Prostate gland (tissue), 2 donors: ENCODE measurements around the gene CSRNP3. TPM values are rescaled to one million over a fixed set of nuclear protein-coding genes. Genes with fewer than 3 reads are reported as not detected.

Experiments used
- DNase-seq: peaks from one replicate; pipeline ENCODE4 v3.0.0-alpha.2; 2019; ENCODE audit warnings: low spot score
- H3K27ac ChIP-seq, 2 donors: fragments of 200-600 bp; sonication (generic); 2 replicates each; pipeline ENCODE4 v1.5.1; 2017 to 2019
- H3K27me3 ChIP-seq: fragments of 200-600 bp; sonication (generic); replicated peaks from 2 replicates; pipeline ENCODE4 v1.5.1; 2019; ENCODE audit not compliant: insufficient read depth
- H3K36me3 ChIP-seq, 2 donors: fragments of 200-600 bp; sonication (generic); 1 replicate in 1 of 2; 2 replicates in 1 of 2; pipeline versions ENCODE4 v1.5.1 to v1.8.1; 2017 to 2019
- H3K4me1 ChIP-seq: fragments of 200-600 bp; sonication (generic); replicated peaks from 2 replicates; pipeline ENCODE4 v1.5.1; 2019
- H3K4me3 ChIP-seq, 2 donors: fragments of 200-600 bp; sonication (generic); 2 replicates each; pipeline ENCODE4 v1.5.1; 2017 to 2019
- H3K9me3 ChIP-seq: fragments of 200-600 bp; sonication (generic); 2 replicates; pipeline ENCODE4 v1.5.1; 2017
- CTCF ChIP-seq, 4 experiments: fragments of 200-600 bp in 2 of 4; fragments of 450-650 bp in 2 of 4; sonication (generic) in 2 of 4; IDR thresholded peaks; 1 replicate in 3 of 4; 2 replicates in 1 of 4; pipeline ENCODE4 v1.5.1; 2016 to 2019; ENCODE audit warnings: antibody characterized with exemption in 4 of 4, mild to moderate bottlenecking in 2 of 4, moderate library complexity in 2 of 4
- POLR2A ChIP-seq: fragments of 450-650 bp; IDR thresholded peaks from one replicate; pipeline ENCODE4 v1.6.1; 2016; ENCODE audit warnings: antibody characterized with exemption, mild to moderate bottlenecking
- POLR2AphosphoS5 ChIP-seq: sonication (generic); formaldehyde crosslinking; IDR thresholded peaks from one replicate; pipeline ENCODE4 v1.6.1; 2017; ENCODE audit warnings: antibody characterized with exemption
- WGBS: methylation state at CpG from one replicate; pipeline ENCODE4 v1.1.5; 2018; 5-methylcytosine and 5-hydroxymethylcytosine counted together
- intact Hi-C: fragments of 100-400 bp; cut with DNase I; formaldehyde crosslinking; loops from one replicate; pipeline ENCODE4 v1.14.2; 2022
- total RNA-seq, 2 donors: library from RNA; depleted of rRNA; stranded (reverse); fragments of >200 nt; gene quantifications; one replicate each; pipeline ENCODE4 v1.1.0, GENCODE V29; 2016

The CSRNP3 gene
- total RNA-seq, 2 donors from 2014 or later: 3.3 to 4.0 TPM

- intact Hi-C loops: no loop called here
These were observed 28.3 kb downstream of the CSRNP3 start for GRCh38 chr2:165497659-165498317.

GRCh38 chr2:165499131-165499530 lies 29.6 kb downstream of the CSRNP3 start:
- H3K9me3 ChIP-seq: no peaks in the 10 kb centered on the region
- no peak for DNase-seq
- no peaks in the 10 kb centered on the region for H3K36me3 ChIP-seq
- no peaks in the 10 kb centered on the region for H3K27me3 ChIP-seq
- intact Hi-C loops: no loop called here
- no peak for TF ChIP-seq POLR2A
- no peak for TF ChIP-seq POLR2AphosphoS5
- TF ChIP-seq CTCF (IDR thresholded peaks at IDR 0.05): no peak
- 92% methylated on average over 3 of the region's 3 CpGs for WGBS
- no peaks in the 10 kb centered on the region for H3K4me1 ChIP-seq
- H3K27ac ChIP-seq: no peak overlapping the region
- H3K4me3 ChIP-seq: no peak overlapping the region

More at GRCh38 chr2:165497659-165498317, 28.3 kb downstream of the CSRNP3 start:
- Histone ChIP-seq H3K9me3 (no peaks in the 10 kb centered on the region), H3K36me3 (no peaks in the 10 kb centered on the region), H3K4me3 (no peak overlapping the region), H3K4me1 (no peaks in the 10 kb centered on the region), H3K27me3 (no peaks in the 10 kb centered on the region), H3K27ac (no peak overlapping the region)
- DNase-seq: no peak
- 75% methylated on average over 3 of the region's 3 CpGs for WGBS
- no peak for TF ChIP-seq CTCF (IDR thresholded peaks at IDR 0.05)
- no peak for TF ChIP-seq POLR2A
- TF ChIP-seq POLR2AphosphoS5: no peak

- DNase-seq: no peak
- TF ChIP-seq CTCF (IDR thresholded peaks at IDR 0.05) (no peak), POLR2AphosphoS5 (no peak), POLR2A (no peak)
These were observed 30.5 kb downstream of the CSRNP3 start for GRCh38 chr2:165500001-165500400.

GRCh38 chr2:165500816-165501215 lies 31.3 kb downstream of the CSRNP3 start:
- Histone ChIP-seq H3K4me1 (no peaks in the 10 kb centered on the region), H3K4me3 (no peak overlapping the region), H3K9me3 (no peaks in the 10 kb centered on the region), H3K27me3 (no peaks in the 10 kb centered on the region), H3K36me3 (no peaks in the 10 kb centered on the region), H3K27ac (no peak overlapping the region)
- intact Hi-C loops: no loop called here
- TF ChIP-seq POLR2AphosphoS5: no peak
- TF ChIP-seq POLR2A: no peak
- TF ChIP-seq CTCF (IDR thresholded peaks at IDR 0.05): no peak
- no peak for DNase-seq

More at GRCh38 chr2:165500001-165500400, 30.5 kb downstream of the CSRNP3 start:
- Histone ChIP-seq H3K27me3 (no peaks in the 10 kb centered on the region), H3K36me3 (no peaks in the 10 kb centered on the region), H3K4me3 (no peak overlapping the region), H3K27ac (no peak overlapping the region), H3K4me1 (no peaks in the 10 kb centered on the region), H3K9me3 (no peaks in the 10 kb centered on the region)
- intact Hi-C loops: no loop called here
- 95% methylated on average over 2 of the region's 2 CpGs for WGBS

GRCh38 chr2:165505514-165505913 lies 36.0 kb downstream of the CSRNP3 start:
- H3K4me1 ChIP-seq: no peaks in the 10 kb centered on the region
- DNase-seq: no peak
- TF ChIP-seq CTCF (IDR thresholded peaks at IDR 0.05): no peak
- TF ChIP-seq POLR2AphosphoS5: no peak
- no peak for TF ChIP-seq POLR2A
- intact Hi-C loops: no loop called here
- 87% methylated on average over 3 of the region's 3 CpGs for WGBS
- H3K27ac ChIP-seq: no peak overlapping the region
- H3K36me3 ChIP-seq: no peaks in the 10 kb centered on the region
- no peaks in the 10 kb centered on the region for H3K9me3 ChIP-seq
- H3K27me3 ChIP-seq: no peaks in the 10 kb centered on the region
- no peak overlapping the region for H3K4me3 ChIP-seq
